Gastroesophageal sphincter (tissue), 4 donors: ENCODE results near the gene PLGRKT. TPM values are rescaled to one million over a fixed set of nuclear protein-coding genes. Genes with fewer than 3 reads are reported as not detected.

ENCODE experiments used
- ATAC-seq: fragments of 150-250 bp; one replicate; pipeline ENCODE4 v1.9.1; 2016; ENCODE audit warnings: mild to moderate bottlenecking, moderate library complexity
- H3K27ac ChIP-seq, 4 donors: fragments of 200-600 bp; sonication (generic) in 3 of 4; 1 replicate in 3 of 4; 2 replicates in 1 of 4; pipeline ENCODE4 v1.5.1; 2016 to 2019
- H3K27me3 ChIP-seq: fragments of 200-600 bp; sonication (generic); one replicate; pipeline ENCODE4 v1.5.1; 2019
- H3K36me3 ChIP-seq, 2 donors: fragments of 200-600 bp; sonication (generic); one replicate each; pipeline ENCODE4 v1.5.1; 2019; ENCODE audit warnings: control low read depth in 1 of 2
- H3K4me1 ChIP-seq, 3 donors: fragments of 200-600 bp; sonication (generic); 1 replicate in 2 of 3; 2 replicates in 1 of 3; pipeline ENCODE4 v1.5.1; 2016 to 2019; ENCODE audit warnings: control low read depth in 2 of 3
- H3K4me3 ChIP-seq, 2 donors: fragments of 200-600 bp; sonication (generic); one replicate each; pipeline ENCODE4 v1.5.1; 2019; ENCODE audit warnings: mild to moderate bottlenecking in 1 of 2, moderate library complexity in 1 of 2
- H3K9me3 ChIP-seq, 3 donors: fragments of 200-600 bp; sonication (generic); one replicate each; pipeline ENCODE4 v1.5.1; 2017 to 2019; ENCODE audit warnings: control low read depth in 2 of 3
- CTCF ChIP-seq, 4 experiments: fragments of 200-600 bp in 2 of 4; fragments of 450-650 bp in 2 of 4; sonication (generic) in 1 of 4; IDR thresholded peaks; one replicate each; pipeline ENCODE4 v1.5.1; 2017 to 2019; ENCODE audit warnings: antibody characterized with exemption in 4 of 4, mild to moderate bottlenecking in 2 of 4, moderate library complexity in 2 of 4
- EP300 ChIP-seq: sonication (generic); formaldehyde crosslinking; IDR thresholded peaks from one replicate; pipeline ENCODE4 v1.6.1; 2017; ENCODE audit warnings: antibody characterized with exemption, mild to moderate bottlenecking
- POLR2A ChIP-seq, 2 donors: fragments of 450-650 bp; IDR thresholded peaks; one replicate each; pipeline ENCODE4 v1.6.1; 2017; ENCODE audit warnings: antibody characterized with exemption in 2 of 2, mild to moderate bottlenecking in 2 of 2, moderate library complexity in 1 of 2
- POLR2AphosphoS5 ChIP-seq: sonication (generic); formaldehyde crosslinking; IDR thresholded peaks from one replicate; pipeline ENCODE4 v1.6.1; 2017; ENCODE audit warnings: antibody characterized with exemption
- WGBS, 2 donors: methylation state at CpG; one replicate each; pipeline ENCODE4 v1.1.5; 2018; ENCODE audit warnings: low coverage in 1 of 2; 5-methylcytosine and 5-hydroxymethylcytosine counted together
- total RNA-seq, 4 donors: library from RNA; depleted of rRNA; stranded (reverse); fragments of >200 nt; gene quantifications; one replicate each; pipeline ENCODE4 v1.1.0, GENCODE V29; 2016

PLGRKT gene
- total RNA-seq, 4 donors from 2014 or later = 8.8 to 22.6 (median 13.3) TPM

GRCh38 chr9:5382479-5382878, 55.2 kb downstream of the PLGRKT start:
- no peak for TF ChIP-seq EP300
- Histone ChIP-seq H3K9me3 (no peaks in the 10 kb centered on the region), H3K36me3 (peaks cover 0 to 25% of the 10 kb centered on the region in 2 donors), H3K27ac (no peak overlapping the region), H3K4me3 (no peak overlapping the region), H3K27me3 (no peaks in the 10 kb centered on the region), H3K4me1 (peaks cover 0 to 8% (median 0%) of the 10 kb centered on the region in 3 donors)
- ATAC-seq = no peak
- 67 to 73% methylated on average over 3 of the region's 3 CpGs for WGBS, 2 donors

- no peak overlapping the region for H3K27ac ChIP-seq
- no peaks in the 10 kb centered on the region for H3K4me1 ChIP-seq
- no peaks in the 10 kb centered on the region for H3K27me3 ChIP-seq
- TF ChIP-seq POLR2AphosphoS5 (no peak), EP300 (no peak), POLR2A (IDR thresholded peaks at IDR 0.05) (no peak), CTCF (IDR thresholded peaks at IDR 0.05) (no peak)
- no peak for ATAC-seq
- no peaks in the 10 kb centered on the region for H3K9me3 ChIP-seq
- H3K36me3 ChIP-seq = peaks cover 0 to 10% of the 10 kb centered on the region in 2 donors
- WGBS, 2 donors = 77 to 82% methylated on average over 6 of the region's 6 CpGs
- no peak overlapping the region for H3K4me3 ChIP-seq
Observed at GRCh38 chr9:5375790-5376477, 61.8 kb downstream of the PLGRKT start.

DNA sequence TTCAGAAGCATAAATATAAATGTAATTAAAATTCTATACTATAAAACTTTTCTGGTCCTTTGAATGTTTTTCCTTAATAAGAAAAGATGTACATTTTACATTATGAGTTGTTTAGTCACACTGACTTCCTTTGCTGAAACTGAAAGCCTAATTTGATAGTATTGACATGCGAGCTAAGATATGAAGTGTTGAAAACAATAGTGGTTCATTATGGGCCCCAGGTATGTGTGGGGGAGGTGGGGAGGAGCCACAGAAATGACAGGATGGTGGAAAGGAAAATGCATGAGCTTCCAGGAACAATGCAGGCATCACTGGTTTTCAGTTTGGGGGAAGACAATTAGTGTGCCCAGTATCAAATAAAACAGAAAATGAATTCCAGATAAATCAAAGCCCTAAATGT, 62.6 kb downstream of the PLGRKT start:
- H3K9me3 ChIP-seq = no peaks in the 10 kb centered on the region
- no peaks in the 10 kb centered on the region for H3K4me1 ChIP-seq
- H3K36me3 ChIP-seq = peaks cover 0 to 6% of the 10 kb centered on the region in 2 donors
- 80 to 92% methylated on average over 1 of the region's 1 CpG for WGBS, 2 donors
- H3K27me3 ChIP-seq = no peaks in the 10 kb centered on the region
- TF ChIP-seq EP300 (no peak), POLR2A (IDR thresholded peaks at IDR 0.05) (no peak), CTCF (IDR thresholded peaks at IDR 0.05) (no peak), POLR2AphosphoS5 (no peak)
- no peak overlapping the region for H3K27ac ChIP-seq
- H3K4me3 ChIP-seq = no peak overlapping the region
- ATAC-seq = no peak

DNA sequence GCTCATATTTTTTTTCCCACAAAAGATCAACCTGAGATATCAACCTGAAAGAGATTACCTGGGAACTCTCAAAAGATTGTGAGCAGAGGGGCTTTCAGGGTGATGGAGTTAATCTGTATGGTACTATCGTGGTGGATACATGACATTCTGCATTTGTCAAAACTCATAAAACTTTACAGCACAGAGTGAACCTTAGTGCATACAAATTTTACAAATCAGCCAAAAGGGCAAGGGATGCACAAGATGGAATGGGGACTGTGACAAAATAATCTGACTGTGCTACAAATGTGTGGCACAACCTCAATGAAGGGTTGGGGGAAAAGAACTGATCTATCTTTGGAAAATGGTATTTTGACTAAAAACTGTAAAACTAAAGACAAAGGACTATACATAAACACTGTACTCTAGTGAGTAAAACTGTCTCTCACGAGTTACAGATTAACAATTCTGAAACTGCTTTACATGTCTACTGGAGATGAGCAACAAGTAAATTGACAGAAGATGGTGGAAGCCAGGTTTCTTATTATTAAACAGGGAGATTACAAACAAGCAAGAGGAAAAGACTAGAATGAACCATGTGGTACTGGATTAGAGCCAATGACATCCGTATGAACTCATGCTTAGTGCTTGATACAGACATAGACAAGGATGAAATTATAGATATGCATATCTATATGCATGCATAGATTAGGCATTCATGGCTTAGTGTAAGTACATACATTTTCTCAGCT, 73.3 kb downstream of the PLGRKT start:
- H3K36me3 ChIP-seq = peaks cover 0 to 12% of the 10 kb centered on the region in 2 donors
- no peaks in the 10 kb centered on the region for H3K27me3 ChIP-seq
- H3K27ac ChIP-seq = no peak overlapping the region
- no peaks in the 10 kb centered on the region for H3K4me1 ChIP-seq
- 36 to 73% methylated on average over 2 to 3 of the region's 3 CpGs for whole genome bisulfite sequencing, 2 donors
- H3K9me3 ChIP-seq = peaks cover 0 to 5% (median 0%) of the 10 kb centered on the region in 3 donors
- ATAC-seq = no peak
- TF ChIP-seq EP300 (no peak), CTCF (IDR thresholded peaks at IDR 0.05) (no peak), POLR2A (IDR thresholded peaks at IDR 0.05) (no peak), POLR2AphosphoS5 (no peak)
- no peak overlapping the region for H3K4me3 ChIP-seq

- Histone ChIP-seq H3K36me3 (peaks cover 0 to 18% of the 10 kb centered on the region in 2 donors), H3K27me3 (no peaks in the 10 kb centered on the region), H3K4me3 (no peak overlapping the region), H3K4me1 (peaks cover 0 to 12% (median 0%) of the 10 kb centered on the region in 3 donors), H3K27ac (no peak overlapping the region), H3K9me3 (no peaks in the 10 kb centered on the region)
- no peak for TF ChIP-seq EP300
- no peak for TF ChIP-seq POLR2A (IDR thresholded peaks at IDR 0.05)
- TF ChIP-seq CTCF (IDR thresholded peaks at IDR 0.05) = no peak
- no peak for TF ChIP-seq POLR2AphosphoS5
- WGBS, 2 donors = 63 to 81% methylated on average over 3 of the region's 3 CpGs
- no peak for ATAC-seq
Observed at GRCh38 chr9:5361326-5362010, 76.3 kb downstream of the PLGRKT start.
